H1 (cell line): Measurements from ENCODE around the gene STX8.

Source experiments
- EP300 ChIP-seq, 2 experiments: IDR thresholded peaks; 1 replicate in 1 of 2; 2 replicates in 1 of 2; pipeline ENCODE4 v1.6.1; 2011 to 2012; ENCODE audit warnings: low read depth in 2 of 2, low read length in 2 of 2, mild to moderate bottlenecking in 2 of 2, borderline replicate concordance in 1 of 2, inconsistent platforms in 1 of 2, moderate library complexity in 1 of 2
- EZH2 ChIP-seq: fragments of 200-600 bp; sonication (generic); IDR thresholded peaks from 2 replicates; pipeline ENCODE4 v1.7.1; 2012; ENCODE audit warnings: low read depth, mild to moderate bottlenecking, moderate library complexity, low read length, inconsistent platforms; ENCODE audit not compliant: severe bottlenecking
- POLR2A ChIP-seq, 2 experiments: IDR thresholded peaks; 1 replicate in 1 of 2; 2 replicates in 1 of 2; pipeline ENCODE4 v1.6.1; 2011; ENCODE audit warnings: low read depth in 2 of 2, low read length in 2 of 2, mild to moderate bottlenecking in 2 of 2; ENCODE audit errors: control extremely low read depth in 1 of 2
- RNF2 ChIP-seq: fragments of 200-900, 300-1000 bp; sonication (generic); IDR thresholded peaks from 2 replicates; pipeline ENCODE4 v1.7.1; 2016; ENCODE audit warnings: borderline replicate concordance, low read depth, mild to moderate bottlenecking, antibody characterized with exemption, low read length; ENCODE audit not compliant: poor library complexity, severe bottlenecking; ENCODE audit errors: missing control alignments
- SAP30 ChIP-seq: fragments of 300-600 bp; sonication (generic); IDR thresholded peaks from 2 replicates; pipeline ENCODE4 v1.7.1; 2012; ENCODE audit warnings: low read length, moderate library complexity, mild to moderate bottlenecking, inconsistent platforms; ENCODE audit not compliant: insufficient read depth, insufficient replicate concordance
- SIN3A ChIP-seq, 2 experiments: IDR thresholded peaks in 1 of 2; conservative IDR thresholded peaks in 1 of 2; 2 replicates each; pipeline ENCODE4 v1.6.1; 2011 to 2012; ENCODE audit warnings: low read length in 2 of 2, improper control_type of control experiment in 1 of 2, low read depth in 1 of 2, mild to moderate bottlenecking in 1 of 2
- SP1 ChIP-seq: IDR thresholded peaks from 2 replicates; pipeline ENCODE4 v1.6.1; 2011; ENCODE audit warnings: low read depth, low read length
- YY1 ChIP-seq: IDR thresholded peaks from 2 replicates; pipeline ENCODE4 v1.6.1; 2011; ENCODE audit warnings: low read depth, mild to moderate bottlenecking, low read length
- TF ChIP-seq, protein P1 (sequence below): IDR thresholded peaks from 2 replicates; pipeline ENCODE4 v1.6.1; 2011; ENCODE audit warnings: low read length, improper control_type of control experiment
- TF ChIP-seq, protein P2 (sequence below): IDR thresholded peaks from 2 replicates; pipeline ENCODE4 v1.6.1; 2012; ENCODE audit warnings: inconsistent platforms
- TF ChIP-seq, protein P3 (sequence below), 3 experiments: IDR thresholded peaks; 1 replicate in 2 of 3; 2 replicates in 1 of 3; pipeline versions ENCODE4 v1.5.1 to v1.6.1; 2011; ENCODE audit warnings: low read length in 3 of 3, mild to moderate bottlenecking in 3 of 3, inconsistent platforms in 2 of 3, low read depth in 1 of 3, moderate library complexity in 1 of 3; ENCODE audit not compliant: insufficient read depth in 1 of 3; ENCODE audit errors: control extremely low read depth in 1 of 3
- TF ChIP-seq, protein P4 (sequence below): IDR thresholded peaks from 2 replicates; pipeline ENCODE4 v1.6.1; 2011; ENCODE audit warnings: low read depth, mild to moderate bottlenecking, low read length; ENCODE audit not compliant: insufficient read depth

- TF ChIP-seq, protein P1, sequence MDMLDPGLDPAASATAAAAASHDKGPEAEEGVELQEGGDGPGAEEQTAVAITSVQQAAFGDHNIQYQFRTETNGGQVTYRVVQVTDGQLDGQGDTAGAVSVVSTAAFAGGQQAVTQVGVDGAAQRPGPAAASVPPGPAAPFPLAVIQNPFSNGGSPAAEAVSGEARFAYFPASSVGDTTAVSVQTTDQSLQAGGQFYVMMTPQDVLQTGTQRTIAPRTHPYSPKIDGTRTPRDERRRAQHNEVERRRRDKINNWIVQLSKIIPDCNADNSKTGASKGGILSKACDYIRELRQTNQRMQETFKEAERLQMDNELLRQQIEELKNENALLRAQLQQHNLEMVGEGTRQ, result no peak
- TF ChIP-seq EZH2 (no peak), POLR2A (IDR thresholded peaks at IDR 0.05; ENCODE audit: control extremely low read depth in 1 of 2, low read depth in 2 of 2, low read length in 2 of 2) (no peak), SAP30 (no peak), SP1 (no peak), SIN3A (conservative IDR thresholded peaks at IDR 0.05 in 1 of 2, IDR thresholded peaks at IDR 0.05 in 1 of 2; ENCODE audit: low read depth in 1 of 2, low read length in 2 of 2) (no peak), EP300 (IDR thresholded peaks at IDR 0.05; ENCODE audit: borderline replicate concordance in 1 of 2, low read depth in 2 of 2, low read length in 2 of 2) (no peak), RNF2 (no peak), YY1 (no peak)
- TF ChIP-seq, protein P2, sequence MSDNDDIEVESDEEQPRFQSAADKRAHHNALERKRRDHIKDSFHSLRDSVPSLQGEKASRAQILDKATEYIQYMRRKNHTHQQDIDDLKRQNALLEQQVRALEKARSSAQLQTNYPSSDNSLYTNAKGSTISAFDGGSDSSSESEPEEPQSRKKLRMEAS, result no peak
- TF ChIP-seq, protein P3, sequence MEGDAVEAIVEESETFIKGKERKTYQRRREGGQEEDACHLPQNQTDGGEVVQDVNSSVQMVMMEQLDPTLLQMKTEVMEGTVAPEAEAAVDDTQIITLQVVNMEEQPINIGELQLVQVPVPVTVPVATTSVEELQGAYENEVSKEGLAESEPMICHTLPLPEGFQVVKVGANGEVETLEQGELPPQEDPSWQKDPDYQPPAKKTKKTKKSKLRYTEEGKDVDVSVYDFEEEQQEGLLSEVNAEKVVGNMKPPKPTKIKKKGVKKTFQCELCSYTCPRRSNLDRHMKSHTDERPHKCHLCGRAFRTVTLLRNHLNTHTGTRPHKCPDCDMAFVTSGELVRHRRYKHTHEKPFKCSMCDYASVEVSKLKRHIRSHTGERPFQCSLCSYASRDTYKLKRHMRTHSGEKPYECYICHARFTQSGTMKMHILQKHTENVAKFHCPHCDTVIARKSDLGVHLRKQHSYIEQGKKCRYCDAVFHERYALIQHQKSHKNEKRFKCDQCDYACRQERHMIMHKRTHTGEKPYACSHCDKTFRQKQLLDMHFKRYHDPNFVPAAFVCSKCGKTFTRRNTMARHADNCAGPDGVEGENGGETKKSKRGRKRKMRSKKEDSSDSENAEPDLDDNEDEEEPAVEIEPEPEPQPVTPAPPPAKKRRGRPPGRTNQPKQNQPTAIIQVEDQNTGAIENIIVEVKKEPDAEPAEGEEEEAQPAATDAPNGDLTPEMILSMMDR (IDR thresholded peaks at IDR 0.05; ENCODE audit: control extremely low read depth in 1 of 3, insufficient read depth in 1 of 3, low read depth in 1 of 3, low read length in 3 of 3), result no peak
- TF ChIP-seq, protein P4, sequence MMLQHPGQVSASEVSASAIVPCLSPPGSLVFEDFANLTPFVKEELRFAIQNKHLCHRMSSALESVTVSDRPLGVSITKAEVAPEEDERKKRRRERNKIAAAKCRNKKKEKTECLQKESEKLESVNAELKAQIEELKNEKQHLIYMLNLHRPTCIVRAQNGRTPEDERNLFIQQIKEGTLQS, result no peak
Observed at GRCh38 chr17:9227819-9228407, 347.7 kb downstream of the STX8 start.
